GM20431 (cell line): Measurements from ENCODE around the gene HINT2.

Experiments used
- in situ Hi-C: fragments of 300-500 bp; cut with MseI, MboI; formaldehyde crosslinking; loops from one replicate; pipeline ENCODE4 v1.15.0; 2020; ENCODE audit warnings: low sequenced_read_pairs; ENCODE audit not compliant: unreplicated experiment

Gene HINT2

DNA sequence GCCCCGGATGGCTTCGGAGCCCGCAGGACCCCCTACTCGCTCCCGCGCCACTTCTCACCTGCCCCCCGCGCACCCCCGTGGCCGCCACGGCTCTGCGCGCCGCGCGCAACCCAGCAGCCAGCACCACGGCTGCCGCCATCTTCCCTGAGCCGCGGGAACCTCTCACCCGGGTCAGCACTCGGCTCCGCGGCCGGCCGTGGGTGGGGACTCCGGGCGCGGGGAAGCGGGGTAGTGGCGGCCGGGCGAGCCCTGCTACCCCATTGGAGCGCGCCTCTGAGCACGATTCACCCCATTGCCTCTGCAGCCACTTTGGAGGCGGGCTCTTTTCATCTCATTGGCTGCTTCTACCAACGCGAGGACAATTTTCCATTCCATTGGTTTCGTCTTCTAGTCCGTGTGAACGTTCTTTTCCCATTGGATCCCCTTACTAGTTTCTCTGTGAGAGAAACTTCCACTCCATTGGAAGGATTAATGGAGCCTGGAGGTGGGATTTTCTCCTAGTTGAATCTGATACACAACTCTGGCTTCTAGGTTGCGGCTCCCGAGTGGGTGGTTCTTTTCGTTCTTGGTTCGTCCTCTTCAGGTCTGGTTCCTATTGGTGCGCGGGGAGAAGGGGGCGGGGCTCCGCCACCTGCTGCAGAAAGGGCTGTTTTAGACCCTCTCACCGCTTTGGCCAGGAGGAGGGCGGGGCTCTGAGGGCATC, at the start of gene HINT2:
TSS of gene HINT2 (minus strand) at position 202 of the 703 bp plus-strand sequence. CDS start at position 139, 63 bp downstream.
- in situ Hi-C loops = no loop called here

DNA sequence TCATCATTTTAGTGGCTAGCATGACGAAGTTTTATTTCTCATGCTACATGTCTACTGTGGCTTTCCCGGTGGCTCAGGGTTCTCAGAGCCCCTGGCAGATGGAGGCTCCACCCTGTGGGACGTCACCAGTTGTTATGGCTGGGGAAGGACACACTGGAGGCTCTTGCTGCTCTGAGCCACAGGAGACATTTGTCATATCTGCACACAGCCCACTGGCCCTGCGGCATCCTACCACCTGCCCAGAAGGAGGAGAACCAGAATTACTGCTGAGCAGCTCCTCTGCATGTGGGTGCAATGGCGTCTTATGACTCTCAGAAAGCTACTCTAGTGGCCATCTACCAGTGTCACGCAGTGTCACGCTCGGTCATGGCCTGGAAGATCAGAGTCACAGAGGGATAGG, 48.7 kb upstream of the HINT2 start:
- in situ Hi-C loops = no loop called here

DNA sequence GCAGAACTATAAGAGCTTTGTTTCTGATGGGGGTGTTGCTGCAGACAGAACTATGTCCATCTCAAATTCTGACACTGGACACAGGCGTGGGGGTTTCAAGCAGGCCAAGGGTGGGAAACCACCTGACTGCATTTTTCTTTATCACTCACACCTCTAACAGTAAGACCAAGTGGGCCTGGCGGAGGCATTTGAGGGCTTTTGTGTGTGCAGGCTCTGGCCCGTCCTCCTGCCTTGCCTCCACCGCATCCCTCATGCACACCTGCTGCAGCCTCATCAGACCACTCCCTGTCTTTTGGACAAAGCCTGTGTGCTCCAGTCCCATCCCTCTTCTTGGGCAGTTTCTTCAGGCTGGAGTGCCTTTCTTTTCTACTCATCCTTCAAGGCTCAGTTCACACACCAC, 47.5 kb upstream of the HINT2 start:
- in situ Hi-C loops = no loop called here

DNA sequence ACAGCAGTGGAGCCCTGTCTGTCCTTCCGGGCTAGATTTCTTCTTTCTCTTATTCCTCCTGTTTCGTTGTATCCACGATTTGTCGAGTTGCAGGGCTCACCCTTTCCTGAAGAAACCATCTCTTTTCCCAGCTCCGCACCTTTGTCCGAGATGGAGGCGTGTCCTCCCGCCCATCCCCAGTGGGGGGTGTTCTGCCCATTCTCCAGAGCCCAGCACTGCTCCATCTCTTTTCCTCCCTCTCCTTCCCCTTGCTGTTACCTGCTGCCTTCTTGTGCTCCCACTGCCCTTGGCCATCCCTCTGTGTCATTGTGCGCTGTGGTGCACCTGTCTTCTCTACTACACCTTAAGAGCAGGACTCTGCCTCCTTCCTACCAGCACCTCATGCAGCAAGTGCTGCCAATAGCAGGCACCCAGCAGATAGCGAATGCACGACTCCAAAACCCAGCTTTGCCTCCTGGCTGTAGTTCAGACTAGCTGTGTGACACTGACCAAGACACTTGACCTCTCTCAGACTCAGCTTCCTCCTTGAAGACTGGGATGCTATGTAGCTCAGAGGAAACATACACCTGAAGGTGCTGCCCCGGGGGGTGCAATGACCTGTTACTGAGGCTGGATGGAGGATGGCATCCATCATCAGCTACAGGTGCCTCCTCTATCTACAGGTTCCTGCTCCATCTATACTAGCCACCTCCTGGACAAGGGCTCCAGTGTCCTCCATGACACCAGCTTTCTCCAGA, 46.5 kb upstream of the HINT2 start:
- in situ Hi-C loops = no loop called here

DNA sequence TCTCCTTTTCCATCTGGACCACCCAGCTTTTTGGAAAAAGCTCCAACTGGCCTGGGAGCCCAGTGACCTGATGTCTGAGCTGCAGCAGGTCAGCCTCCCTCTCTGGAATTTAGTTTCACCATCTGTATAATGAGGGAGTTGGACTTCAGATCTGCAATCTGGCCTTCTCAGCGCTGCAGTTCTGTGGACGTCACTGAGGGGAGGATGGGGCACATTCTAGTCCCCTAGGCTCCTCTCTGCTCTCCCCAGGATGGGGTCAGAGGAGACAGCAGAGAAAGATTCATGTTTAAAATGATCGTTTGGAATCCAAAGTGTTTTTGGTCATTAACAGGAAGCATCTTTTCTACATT, 45.1 kb upstream of the HINT2 start:
- in situ Hi-C loops = no loop called here

DNA sequence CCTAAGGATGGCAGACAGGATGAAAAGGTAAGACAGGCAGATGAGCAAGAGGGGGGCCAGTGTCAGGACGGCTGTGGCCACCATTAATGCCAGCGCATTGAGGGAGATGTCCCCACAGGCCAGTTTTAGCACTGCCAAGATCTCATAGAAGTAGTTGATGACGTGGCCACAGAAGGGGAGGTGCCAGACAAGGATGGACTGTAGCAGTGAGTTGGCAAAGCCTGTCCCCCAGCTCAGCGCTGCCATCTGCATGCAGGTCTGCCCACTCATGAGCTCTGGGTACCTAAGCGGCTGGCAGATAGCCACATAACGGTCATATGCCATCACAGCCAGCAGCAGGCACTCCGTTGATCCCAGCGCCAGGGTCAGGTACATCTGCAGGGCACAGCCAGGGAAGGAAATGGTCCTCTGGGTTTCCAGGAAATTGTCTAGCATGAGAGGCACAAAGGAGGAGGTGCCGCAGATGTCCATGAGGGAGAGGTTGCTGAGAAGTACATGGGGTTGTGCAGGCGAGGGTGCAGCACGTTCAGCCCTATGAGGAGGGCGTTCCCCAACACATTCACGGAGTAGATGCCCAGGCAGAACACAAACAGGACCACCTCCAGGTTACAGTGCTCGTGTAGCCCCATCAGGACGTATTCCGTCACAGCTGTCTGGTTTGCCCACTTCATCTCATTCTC, 44.6 kb upstream of the HINT2 start:
- in situ Hi-C loops = no loop called here

DNA sequence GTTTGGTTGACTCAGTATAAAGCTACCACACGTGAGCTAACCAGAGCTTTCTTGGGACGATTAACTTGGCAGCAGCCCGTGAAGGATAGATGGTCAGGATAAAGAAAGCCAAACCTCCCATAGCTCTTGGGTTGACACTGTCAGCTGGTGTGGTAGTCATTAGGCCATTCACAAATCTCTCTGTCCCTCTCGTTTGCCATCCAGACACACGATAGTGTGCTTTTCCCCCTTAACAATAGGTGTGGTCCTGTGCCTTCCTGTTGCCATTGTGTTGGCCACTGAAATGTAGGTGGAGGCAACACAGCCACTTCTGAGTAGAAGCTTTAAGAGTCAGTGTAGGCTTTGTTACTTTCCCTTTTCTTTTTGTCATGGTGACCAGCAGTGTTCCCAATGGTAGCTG, 43.6 kb upstream of the HINT2 start:
- in situ Hi-C loops = no loop called here

DNA sequence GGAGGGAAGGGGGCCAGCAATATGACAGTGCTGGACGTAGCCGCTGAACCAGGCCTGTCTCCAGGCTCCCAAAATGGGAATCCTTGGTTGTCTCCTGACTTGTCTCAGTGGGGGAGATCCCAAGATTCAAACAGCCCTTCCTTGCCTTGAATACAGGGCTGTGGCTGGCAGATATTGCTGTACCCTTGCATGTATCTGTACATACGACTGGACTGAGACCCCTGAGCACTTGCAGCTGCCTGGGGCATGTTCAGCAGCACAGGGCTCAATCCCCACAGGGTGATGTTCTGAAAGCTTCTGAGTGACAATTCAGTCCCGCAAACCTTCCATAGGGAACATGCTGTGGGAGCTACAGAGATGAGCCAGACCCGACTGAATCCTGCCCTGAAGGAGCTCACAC, 42.0 kb upstream of the HINT2 start:
- in situ Hi-C loops = no loop called here

DNA sequence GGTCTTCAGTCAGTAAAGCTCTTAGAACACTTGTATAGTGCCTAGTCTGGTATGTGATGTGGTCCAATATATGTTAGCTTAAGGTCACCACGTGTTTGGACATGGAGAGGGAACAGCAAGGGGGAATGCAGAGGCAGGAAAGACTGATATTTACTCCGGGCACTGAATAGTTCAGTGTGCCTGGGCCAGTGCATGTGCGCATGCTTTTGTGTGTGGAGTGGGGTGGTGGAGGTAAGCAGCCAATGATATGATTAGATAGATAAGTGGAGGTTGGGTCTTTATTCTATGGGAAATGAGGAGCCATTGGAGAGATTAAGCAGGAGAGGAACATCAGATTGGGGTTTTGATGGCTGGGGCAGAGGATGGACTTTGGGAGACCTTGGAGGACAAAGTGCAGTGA, 41.4 kb upstream of the HINT2 start:
- in situ Hi-C loops = no loop called here

DNA sequence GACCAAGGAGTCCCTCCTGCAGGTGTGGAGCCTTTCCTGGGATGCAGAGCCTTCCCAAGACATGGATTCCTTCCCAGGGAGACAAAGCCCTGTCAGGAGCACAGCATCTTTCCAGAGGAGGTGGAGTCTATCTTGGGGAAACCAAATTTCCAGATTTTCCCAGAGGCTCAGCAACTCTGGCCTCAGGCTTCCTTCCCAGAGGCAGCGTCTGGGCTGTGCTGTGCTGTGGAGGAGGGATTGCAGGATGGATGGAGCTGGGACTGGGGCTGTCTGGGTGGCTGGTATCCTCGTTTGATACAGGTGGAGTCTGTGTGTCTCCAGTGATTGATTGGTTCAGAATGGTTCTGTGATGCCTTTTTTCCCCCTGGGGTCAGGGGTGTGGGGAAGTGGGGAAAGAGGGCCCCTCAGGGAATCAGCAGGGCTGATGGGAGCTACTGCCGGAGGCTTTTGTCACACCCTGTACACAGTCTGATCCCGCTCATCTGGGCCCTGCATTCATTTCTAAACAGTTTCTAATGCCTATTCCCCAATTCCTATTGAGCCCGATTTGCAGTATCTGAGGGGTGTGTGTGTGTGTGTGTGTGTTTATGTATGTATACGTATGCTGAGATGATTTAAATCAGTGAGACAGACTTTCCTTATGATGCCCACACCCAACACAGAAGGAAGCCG, 39.4 kb upstream of the HINT2 start:
- in situ Hi-C loops = no loop called here

DNA sequence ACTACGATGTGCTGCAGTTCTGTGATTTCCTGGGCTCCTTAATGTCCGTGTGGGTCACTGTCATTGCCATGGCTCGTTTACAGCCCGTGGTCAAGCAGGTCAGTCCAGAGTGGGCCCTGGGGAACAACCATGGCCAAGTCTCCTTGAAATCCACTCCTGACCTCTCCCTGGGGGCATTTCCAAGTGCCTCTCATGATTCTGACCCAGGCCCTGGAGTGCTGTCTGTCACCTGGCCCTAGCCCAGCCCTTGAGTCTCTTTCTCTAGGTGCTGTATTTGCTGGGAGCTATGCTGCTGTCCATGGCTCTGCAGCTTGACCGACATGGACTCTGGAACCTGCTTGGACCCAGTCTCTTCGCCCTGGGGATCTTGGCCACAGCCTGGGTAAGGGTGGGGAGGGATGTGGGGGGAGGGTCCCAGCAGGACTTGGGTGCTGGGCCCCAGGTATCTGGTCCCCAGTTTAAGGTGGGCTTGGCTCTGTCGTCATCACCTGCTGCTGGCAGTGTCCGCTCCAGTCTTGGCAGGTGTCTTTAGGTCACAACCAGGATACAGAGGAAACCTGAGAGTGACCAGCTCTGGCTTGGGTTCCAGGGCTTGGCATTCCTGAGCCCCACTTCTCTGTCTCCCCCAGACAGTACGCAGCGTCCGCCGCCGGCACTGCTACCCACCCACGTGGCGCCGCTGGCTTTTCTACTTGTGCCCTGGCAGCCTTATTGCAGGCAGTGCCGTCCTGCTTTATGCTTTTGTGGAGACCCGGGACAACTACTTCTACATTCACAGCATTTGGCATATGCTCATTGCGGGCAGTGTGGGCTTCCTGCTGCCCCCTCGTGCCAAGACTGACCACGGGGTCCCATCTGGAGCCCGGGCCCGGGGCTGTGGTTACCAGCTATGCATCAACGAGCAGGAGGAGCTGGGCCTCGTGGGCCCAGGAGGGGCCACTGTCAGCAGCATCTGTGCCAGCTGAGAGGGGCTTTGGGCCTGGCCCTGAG, 38.3 kb upstream of the HINT2 start:
- in situ Hi-C loops = no loop called here

DNA sequence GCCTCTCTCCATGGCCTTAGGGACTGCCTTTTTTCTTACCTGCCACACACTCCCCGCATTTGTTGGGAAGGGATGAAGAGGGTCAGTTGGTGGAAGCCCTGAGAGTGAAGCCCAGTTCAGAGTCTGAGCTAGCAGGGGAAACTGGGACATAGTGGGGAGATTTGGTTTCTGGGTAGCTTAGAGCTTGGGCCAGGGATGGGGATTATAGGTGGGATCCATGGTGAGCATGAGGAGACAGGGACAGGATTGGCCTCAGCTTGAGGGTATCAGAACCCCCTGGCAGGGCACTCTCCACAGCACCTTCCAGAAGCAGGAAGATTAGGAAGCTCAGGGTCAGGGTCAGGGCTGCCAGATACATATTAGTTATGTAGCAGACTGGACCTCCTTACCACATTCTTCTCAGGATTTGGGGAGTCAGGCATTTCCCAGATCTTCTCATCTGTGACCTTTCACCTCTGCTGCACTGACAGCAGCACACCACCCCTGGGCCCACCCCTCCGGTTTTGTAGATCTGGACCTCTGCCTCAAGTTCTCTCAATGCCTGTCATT, 37.5 kb upstream of the HINT2 start:
- in situ Hi-C loops = no loop called here

DNA sequence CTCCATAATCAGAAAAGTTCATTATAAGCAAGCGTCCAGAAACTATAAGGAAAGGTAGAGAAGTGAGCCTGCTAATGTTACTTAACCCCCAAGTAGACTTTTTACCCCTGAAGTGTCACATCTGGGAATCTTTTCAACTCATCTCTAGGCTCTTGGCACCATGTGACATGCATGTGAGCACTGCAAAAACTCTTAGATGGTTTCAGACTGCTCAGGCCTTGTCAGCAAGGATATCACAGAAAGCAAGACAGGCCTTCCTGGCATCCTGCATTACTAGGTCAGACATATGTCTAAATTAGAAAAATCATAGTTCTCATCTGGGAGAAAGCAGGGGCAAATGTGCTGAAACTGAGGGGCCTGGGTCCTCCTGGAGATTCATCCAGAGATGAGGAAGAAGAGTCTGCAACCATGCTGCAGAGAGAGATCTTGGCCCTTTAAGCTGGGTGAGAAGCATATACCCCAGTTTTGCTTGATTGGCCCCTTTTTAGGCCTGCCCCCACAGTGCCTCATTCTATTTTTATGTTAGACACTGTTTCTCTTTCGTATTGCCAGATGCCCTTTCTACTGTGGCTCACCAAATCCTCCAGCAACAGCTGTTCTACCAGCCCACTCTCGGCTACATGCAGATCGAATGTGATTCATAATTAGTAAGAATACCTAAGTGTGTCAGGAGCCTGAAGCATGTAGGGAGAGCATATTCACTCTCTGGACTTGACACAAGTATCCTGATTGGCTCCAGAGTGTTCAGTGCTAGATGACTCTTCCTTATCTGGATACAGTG, 33.1 kb upstream of the HINT2 start:
- in situ Hi-C loops = no loop called here

DNA sequence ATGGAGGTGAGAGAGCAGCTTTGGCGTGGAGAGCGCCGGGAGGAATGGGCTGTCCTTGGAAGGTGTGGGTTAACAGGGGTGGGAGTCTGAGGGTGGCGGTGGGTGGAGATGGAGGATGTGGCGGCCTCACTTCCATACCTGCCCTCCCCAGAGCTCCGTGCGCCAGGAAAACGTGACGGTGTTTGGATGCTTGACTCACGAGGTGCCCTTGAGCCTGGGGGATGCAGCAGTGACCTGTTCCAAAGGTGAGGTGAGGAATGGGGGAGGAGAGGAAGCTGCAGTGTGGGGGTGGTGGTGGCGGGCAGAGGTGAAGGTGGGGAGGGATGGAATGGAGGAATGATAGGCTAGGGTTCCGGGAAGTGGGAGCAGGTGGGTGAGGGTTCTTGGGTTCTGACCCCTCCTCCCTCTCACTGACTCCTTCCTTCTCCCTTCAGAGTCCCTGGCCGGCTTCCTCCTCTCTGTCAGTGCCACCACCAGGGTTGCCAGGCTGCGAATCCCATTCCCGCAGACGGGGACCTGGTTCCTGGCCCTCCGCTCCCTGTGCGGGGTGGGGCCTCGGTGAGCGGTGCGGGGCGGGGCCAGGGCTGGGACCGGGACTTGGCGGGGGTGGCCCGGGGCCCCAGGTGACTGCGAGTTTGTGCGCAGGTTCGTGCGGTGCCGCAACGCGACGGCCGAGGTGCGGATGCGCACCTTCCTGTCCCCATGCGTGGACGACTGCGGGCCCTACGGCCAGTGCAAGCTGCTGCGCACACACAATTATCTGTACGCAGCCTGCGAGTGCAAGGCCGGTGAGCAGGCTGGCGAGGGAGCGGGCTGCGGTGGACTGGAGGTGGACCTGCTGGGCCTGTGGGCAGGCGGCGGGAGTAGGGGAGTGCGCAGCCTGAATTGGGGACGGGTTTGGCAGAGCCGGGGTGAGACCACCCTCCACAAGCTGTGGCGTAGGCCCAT, 31.3 kb upstream of the HINT2 start:
- in situ Hi-C loops = no loop called here

DNA sequence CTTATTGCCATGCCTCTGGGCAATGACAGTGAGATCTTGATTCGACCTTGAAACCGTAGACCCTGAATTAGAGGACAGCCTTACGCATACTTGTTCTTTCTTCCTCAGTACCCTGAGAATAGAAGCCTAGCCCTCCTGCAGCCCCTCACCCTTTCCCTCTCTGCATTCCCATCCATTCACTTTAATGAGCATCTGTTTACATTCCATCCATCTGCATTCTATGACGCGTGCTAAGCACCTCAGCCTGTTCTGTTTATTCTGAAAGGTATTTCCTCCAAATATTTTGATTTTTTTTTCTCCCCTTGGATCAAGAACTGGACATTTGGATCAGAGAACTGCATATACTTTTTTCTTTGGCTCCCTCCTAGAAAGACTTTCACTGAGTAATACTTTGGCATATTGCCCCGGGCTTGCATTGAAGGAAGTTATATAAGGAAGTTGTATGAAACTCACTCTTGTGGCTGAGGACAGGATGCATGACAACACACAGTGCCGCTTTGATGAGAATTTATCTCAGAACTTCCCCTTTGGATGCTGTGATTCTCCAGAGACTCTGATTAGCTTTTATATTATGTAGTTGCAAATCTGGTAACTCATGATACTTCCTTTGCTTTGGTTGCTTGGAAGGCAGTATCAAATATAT, 29.9 kb upstream of the HINT2 start:
- in situ Hi-C loops = no loop called here

DNA sequence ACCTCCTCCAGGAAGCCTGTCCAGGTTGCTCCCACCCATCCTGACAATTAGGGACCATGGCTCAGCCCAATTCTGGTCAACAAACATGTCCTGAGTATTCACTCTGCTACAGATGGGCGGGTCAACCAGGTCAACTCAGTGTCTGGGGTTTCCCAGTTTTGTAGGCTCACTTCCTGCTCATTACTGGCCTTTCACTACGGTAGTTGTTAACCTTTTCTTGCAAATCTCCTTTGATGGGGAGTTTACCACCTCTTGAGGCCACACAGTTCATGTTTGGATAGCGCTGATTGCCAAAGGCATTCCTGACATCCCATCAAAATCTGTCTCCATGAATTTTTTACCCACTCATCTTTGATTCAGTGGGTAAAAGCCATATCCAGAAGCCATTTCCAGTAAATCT, 28.0 kb upstream of the HINT2 start:
- in situ Hi-C loops = no loop called here
